NCI-H1105 (cell line): Measurements from ENCODE around the gene AUTS2.

Experiments used
- DNase-seq: peaks from one replicate; lab custom pipeline; 2025; lab: John Stamatoyannopoulos, UW

The AUTS2 gene

GRCh38 chr7:69818636-69819332 is 220.5 kb downstream of the AUTS2 start:
- DNase-seq, result no peak

DNA sequence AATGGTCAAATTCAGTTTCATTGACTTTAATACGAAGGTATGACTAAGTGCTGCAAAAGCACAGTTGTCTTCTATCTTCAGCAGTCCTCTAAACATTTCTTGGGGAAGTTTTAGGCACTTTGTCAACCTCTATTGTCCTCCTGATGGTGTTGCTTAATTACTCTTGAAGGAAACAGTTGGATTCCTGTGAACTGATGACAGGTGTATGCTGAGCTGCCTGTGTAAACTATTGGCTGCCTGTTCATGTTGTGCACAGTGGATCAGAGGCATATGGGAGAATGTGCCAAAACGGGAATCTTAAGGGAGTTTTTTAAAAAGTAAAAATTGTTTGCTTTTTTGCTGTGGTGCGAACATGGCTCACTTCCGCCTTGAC is 221.0 kb downstream of the AUTS2 start:
- DNase-seq, result no peak

DNA sequence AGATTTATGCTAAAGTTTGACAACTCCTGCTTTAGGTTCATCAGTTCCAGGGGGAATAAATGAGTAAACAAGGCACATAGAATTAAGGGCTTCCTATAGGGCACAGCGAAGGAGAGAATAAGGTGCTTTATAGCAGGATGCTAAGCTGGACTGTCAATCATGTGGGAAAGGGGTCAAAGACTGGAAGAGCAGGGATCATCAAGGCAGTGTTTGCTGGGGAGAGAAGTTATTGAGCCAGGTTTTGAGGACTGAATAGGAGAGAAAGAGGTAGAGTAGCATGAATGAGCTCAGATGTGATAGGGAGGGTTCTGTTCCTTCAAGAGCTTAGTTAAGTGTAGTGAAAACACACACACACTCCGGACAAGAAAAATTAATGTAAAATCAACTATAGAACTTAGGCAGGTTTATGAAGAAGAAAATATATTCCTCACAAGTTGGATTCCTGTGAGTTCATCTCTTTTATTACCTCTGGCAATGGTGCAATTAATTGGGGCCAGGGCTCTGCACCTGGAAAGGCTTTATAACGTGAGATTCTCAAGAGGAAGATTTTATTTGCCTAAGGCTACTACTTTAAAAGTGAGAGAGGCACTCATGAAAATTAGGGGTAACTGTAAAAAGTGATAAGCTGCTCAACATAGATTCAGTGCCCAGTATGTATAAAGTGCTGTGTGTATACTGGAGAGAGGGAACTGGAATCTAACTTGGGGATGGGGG is 222.4 kb downstream of the AUTS2 start:
- peak; percentile 63 for DNase-seq

DNA sequence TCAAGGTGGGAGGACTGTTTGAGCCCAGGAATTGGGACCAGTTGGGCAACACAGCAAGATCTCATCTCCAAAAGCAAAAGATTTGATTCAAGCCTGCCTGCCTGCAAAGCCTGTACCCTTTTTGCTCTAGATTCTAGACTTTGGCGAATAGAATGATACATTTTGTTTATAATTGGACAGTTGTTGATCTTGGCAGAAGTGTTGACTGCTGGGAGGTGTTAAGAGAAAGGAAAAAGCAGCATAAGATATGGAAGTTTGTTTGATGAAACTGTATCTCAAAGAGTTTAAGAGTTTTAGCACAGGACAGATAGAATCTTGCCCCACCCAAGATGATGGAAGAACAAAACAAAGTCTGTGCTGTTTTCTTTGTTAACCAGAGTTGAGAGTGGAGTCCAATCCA is 224.1 kb downstream of the AUTS2 start:
- DNase-seq, result no peak

GRCh38 chr7:69823151-69823744 is 225.0 kb downstream of the AUTS2 start:
- peak; percentile 65 for DNase-seq

- DNase-seq, result no peak
Measured at GRCh38 chr7:69825113-69825972, 227.1 kb downstream of the AUTS2 start.

GRCh38 chr7:69826283-69826682 is 228.0 kb downstream of the AUTS2 start:
- no peak for DNase-seq

DNA sequence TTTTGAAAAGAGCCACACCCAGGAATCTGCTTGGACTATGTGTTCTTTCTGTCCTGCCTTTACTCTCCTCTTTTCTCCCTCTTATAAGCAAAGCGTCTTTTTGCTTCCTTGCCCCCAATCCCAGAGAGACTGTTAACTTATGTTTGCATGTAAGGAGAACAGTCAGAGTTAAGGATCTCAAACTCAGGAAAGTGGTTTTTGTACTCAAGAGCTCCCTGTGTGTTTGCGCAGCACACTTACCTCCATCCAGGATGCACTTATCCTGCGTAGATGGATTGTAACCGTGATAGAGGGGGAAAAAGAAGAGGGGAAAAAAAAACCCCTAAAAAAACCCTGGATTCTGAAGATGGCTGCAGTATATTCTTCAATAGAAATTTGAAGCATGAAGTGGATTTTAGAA is 228.9 kb downstream of the AUTS2 start:
- DNase-seq, result no peak

DNA sequence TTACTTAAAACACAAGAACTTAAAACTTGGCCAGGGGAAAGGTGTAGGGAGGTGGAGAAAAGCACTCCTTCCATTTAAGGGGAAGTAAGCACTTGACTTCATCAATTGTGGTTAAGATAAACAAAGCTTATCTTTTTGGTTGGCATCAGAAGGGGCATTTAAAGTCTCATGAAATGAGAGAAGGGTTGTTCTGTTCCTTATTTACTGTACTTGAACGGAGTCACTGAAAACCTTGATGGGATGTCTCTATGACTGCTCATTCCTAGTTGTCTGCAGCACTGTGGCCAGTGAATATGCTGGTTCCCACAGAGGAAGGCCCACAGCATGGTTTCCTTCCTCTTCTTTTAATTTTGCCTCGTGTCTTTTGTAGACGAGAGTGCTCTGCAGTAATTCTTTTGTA is 229.3 kb downstream of the AUTS2 start:
- no peak for DNase-seq

- no peak for DNase-seq
Measured at GRCh38 chr7:69832356-69832755, 234.1 kb downstream of the AUTS2 start.

- DNase-seq, result no peak
Measured at GRCh38 chr7:69833964-69834363, 235.7 kb downstream of the AUTS2 start.

- no peak for DNase-seq
Measured at GRCh38 chr7:69836702-69837101, 238.4 kb downstream of the AUTS2 start.

DNA sequence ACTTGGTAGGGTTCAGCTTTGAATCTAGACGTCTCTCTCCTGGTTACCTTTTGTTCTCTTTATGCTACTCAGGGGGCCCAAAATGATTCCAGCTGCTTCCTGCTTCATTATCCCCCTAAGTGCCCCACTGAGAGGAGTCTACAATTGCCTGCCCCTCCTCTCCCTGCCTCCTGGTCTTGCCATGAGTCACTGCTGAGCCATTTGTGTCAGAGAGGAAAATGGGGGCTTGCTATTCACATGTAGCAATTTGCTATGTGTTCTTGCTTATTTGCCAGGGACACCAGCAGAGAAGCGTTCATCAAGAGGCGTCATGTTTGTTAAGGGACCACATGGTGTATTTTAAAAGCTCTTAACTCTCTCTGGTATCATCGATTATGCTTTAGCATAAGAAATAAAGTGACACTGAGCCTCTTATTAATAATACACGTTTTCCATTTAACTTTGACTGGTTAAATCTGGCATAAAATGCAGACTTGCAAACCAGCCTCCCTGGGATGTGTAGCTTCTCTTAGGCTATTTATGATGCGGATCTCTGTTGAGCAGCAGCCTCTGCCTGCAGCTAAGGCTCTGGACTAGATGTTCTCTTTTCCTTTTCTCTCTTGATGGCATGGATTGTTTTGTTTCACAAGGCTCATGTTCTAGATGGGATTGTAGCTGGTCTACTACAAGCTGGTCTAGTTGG is 239.3 kb downstream of the AUTS2 start:
- DNase-seq, result peak; percentile 73

- no peak for DNase-seq
Measured at GRCh38 chr7:69839782-69840181, 241.5 kb downstream of the AUTS2 start.

- no peak for DNase-seq
Measured at GRCh38 chr7:69840248-69840647, 242.0 kb downstream of the AUTS2 start.

- no peak for DNase-seq
Measured at GRCh38 chr7:69843653-69844052, 245.4 kb downstream of the AUTS2 start.

GRCh38 chr7:69844264-69844868 is 246.1 kb downstream of the AUTS2 start:
- no peak for DNase-seq

DNA sequence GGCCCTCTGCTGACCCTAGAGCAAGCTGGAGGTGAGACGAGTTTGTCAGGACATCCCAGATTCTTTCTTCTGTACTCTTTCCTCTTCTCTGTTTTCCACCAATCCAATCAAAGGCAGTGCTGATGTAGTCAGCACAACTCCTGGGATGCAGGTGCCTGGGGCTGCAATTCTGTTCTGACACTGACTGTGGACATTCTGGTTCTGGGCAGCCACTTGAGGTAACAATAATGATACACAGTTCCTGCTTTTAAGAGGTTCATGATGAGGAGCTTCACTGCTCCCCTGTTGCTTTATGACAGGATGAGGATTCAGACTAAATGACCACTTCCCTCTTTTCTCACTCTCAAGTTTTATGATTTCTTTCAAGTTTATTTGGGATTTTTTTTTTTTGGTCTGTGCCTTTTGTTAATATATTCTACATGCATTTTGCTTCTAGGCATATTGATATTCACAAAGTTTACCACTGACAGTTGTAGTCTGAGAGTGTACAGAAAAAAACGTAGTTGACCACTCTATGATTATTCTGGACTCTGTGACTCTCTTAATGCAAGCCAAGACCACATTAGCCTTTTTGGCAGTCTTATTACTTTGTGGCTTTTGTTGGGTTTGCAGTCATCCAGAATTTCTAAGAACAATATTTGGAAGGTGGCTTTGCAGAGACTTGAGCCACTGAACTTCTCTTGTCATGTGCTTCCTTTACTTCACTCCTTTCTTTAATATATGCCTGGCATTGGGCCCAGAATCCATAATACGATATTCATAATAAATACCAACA is 247.6 kb downstream of the AUTS2 start:
- no peak for DNase-seq

GRCh38 chr7:69847921-69848612 is 249.8 kb downstream of the AUTS2 start:
- peak; percentile 64 for DNase-seq

DNA sequence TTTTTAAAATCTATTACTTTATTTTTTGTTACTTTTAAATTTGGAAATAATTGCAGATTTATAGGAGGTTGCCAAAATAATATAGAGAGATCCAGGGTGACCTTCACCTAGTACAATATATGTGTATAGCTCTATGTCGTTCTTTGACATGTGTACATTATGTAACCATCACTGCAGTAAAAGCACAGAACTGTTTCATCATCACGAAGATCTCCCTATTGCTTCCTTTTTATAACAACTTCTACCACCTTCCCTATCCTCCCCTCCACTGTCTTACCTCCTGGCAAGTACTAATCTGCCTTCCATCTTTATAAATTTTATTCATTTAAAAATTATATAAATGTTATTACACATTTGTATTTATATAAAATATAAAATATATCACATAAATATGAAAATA is 251.0 kb downstream of the AUTS2 start:
- DNase-seq, result no peak
